IPS-15b (cell line): Measurements from ENCODE around the gene SLC23A2.
"Not testable (repeated sequence)": the region's sequence is repeated elsewhere in the genome, so short reads cannot be mapped to it uniquely, and the experiment has no call there.

Experiments
- H3K27me3 ChIP-seq: one replicate; pipeline ENCODE4 v1.6.1; 2013; ENCODE audit warnings: low read length; ENCODE audit not compliant: control insufficient read depth, insufficient read depth
- H3K36me3 ChIP-seq: one replicate; pipeline ENCODE4 v1.6.1; 2013; ENCODE audit warnings: low read length; ENCODE audit not compliant: control insufficient read depth, insufficient read depth
- H3K4me1 ChIP-seq: one replicate; pipeline ENCODE4 v1.6.1; 2013; ENCODE audit warnings: mild to moderate bottlenecking, low read length; ENCODE audit not compliant: control insufficient read depth, insufficient read depth
- H3K4me3 ChIP-seq: one replicate; pipeline ENCODE4 v1.5.1; 2013; ENCODE audit warnings: low read depth, low read length
- H3K9ac ChIP-seq: one replicate; pipeline ENCODE4 v1.6.1; 2013; ENCODE audit warnings: low read depth, mild to moderate bottlenecking, low read length
- H3K9me3 ChIP-seq: one replicate; pipeline ENCODE4 v1.6.1; 2013; ENCODE audit warnings: mild to moderate bottlenecking, low read length; ENCODE audit not compliant: control insufficient read depth, insufficient read depth

The SLC23A2 gene

DNA sequence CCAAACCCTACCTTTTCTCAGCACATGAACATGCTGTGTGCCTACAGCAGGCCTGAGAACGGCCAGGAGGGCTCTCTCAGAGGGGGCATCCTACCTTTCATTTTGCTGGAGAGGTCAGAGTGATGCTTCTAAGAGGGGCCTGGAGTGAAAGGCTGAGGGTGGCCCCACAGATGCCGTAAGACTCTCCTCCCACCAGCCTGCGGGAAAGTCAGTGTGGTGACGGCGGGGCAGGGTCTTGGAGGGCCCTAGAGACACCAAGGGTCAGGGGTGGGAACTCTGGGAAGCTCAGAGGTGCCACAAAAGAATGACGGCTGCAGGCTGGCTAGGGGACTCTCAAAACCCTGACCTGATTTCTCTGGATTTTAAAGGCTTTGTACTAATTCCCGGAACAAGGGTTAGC is 107.6 kb downstream of the SLC23A2 start:
- peaks cover 5% of the 10 kb centered on the region for H3K4me1 ChIP-seq
- H3K27me3 ChIP-seq: no peaks in the 10 kb centered on the region
- no peak overlapping the region for H3K4me3 ChIP-seq
- H3K9ac ChIP-seq: no peak overlapping the region
- H3K36me3 ChIP-seq: peaks cover 3% of the 10 kb centered on the region
- no peaks in the 10 kb centered on the region for H3K9me3 ChIP-seq

GRCh38 chr20:4891997-4892396 is 109.3 kb downstream of the SLC23A2 start:
- Histone ChIP-seq H3K9ac (no peak overlapping the region), H3K27me3 (no peaks in the 10 kb centered on the region), H3K36me3 (peaks cover 3% of the 10 kb centered on the region), H3K9me3 (no peaks in the 10 kb centered on the region), H3K4me1 (peaks cover 5% of the 10 kb centered on the region), H3K4me3 (no peak overlapping the region)

- Histone ChIP-seq H3K4me1 (no peaks in the 10 kb centered on the region), H3K36me3 (peaks cover 3% of the 10 kb centered on the region), H3K9me3 (no peaks in the 10 kb centered on the region), H3K27me3 (no peaks in the 10 kb centered on the region), H3K9ac (no peak overlapping the region), H3K4me3 (no peak overlapping the region)
Measured at GRCh38 chr20:4891190-4891763, 110.0 kb downstream of the SLC23A2 start.

DNA sequence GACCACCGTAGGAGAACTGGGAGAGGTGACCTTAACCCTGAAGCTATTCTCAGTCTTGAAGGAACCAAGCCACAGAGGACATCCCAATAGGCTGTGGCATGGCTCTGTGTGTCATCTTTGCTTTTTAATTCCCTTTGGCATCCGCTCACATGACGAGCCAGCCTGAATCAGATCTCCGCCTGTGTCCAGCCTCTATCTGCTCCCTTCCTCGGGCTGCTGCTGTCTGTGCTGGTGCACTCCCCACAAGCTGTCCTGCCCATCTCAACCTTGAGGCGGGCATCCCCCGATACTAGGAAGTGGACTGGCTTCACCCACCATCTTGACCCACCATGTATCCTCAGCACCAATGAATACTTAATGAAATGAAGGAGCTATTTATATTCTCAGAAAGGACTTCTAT is 111.9 kb downstream of the SLC23A2 start:
- H3K36me3 ChIP-seq: peaks cover 3% of the 10 kb centered on the region
- no peaks in the 10 kb centered on the region for H3K4me1 ChIP-seq
- no peak overlapping the region for H3K4me3 ChIP-seq
- H3K9ac ChIP-seq: no peak overlapping the region
- H3K27me3 ChIP-seq: no peaks in the 10 kb centered on the region
- H3K9me3 ChIP-seq: no peaks in the 10 kb centered on the region

- Histone ChIP-seq H3K36me3 (peaks cover 5% of the 10 kb centered on the region), H3K4me3 (no peak overlapping the region), H3K9me3 (no peaks in the 10 kb centered on the region), H3K4me1 (no peaks in the 10 kb centered on the region), H3K9ac (no peak overlapping the region), H3K27me3 (no peaks in the 10 kb centered on the region)
Measured at GRCh38 chr20:4887586-4887985, 113.7 kb downstream of the SLC23A2 start.

DNA sequence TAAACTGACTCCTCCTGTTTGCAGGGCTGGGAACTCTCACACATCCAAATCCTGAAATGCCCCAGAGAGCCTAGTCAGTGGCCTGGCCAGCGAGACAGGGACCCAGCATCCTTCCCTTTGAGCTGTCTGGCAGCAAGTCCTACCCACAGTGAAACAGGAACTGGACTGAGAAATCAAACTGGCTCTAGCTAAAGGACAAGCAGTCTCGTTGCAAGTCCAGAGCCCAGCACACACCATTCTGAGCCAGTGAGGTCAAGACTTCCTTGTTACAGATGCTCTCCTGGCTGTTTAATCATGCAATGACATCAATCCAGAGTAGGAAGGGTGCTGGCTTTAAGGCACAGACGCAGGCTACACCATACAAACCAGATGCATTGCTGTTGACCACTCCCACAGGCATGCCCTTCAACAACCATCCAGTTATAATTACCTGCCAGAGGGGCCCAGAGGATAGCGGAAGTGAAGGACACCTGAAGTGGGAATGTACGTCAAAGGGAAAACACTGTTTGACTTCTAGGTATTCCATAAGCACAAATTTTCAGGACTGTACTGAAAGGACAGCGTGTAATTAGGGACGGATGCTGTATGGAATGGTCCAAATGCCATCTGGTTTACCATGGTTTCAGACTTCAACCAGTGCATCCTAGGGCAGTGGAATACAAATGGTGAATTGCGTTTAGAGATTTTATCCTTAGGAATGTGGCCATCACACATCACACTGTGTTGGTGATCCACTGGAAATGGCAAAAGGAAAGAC is 114.4 kb downstream of the SLC23A2 start:
- Histone ChIP-seq H3K27me3 (no peaks in the 10 kb centered on the region), H3K4me1 (no peaks in the 10 kb centered on the region), H3K9me3 (no peaks in the 10 kb centered on the region), H3K36me3 (peaks cover 7% of the 10 kb centered on the region), H3K9ac (no peak overlapping the region), H3K4me3 (no peak overlapping the region)

DNA sequence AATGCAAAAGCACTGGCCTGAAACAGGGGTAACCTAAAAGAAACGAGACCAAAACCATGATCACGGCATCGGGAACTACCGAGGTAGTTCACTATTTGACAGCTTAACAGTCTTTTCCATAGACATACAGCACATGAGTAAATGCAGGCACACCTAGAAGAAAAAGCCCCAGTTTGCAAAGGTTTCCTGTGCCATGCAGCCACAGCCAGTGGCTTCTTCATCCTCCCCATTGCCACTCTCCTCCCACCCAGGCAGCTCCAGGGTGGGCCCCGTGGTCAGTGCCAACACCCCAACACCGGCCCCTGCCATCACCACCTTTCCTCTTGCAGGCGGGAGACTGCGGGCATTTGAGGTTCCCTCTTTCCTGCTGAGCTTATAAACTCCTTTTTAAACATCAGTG is 115.4 kb downstream of the SLC23A2 start:
- H3K36me3 ChIP-seq: peaks cover 7% of the 10 kb centered on the region

GRCh38 chr20:4883546-4883945 is 117.8 kb downstream of the SLC23A2 start:
- Histone ChIP-seq H3K9ac (no peak overlapping the region), H3K27me3 (no peaks in the 10 kb centered on the region), H3K9me3 (no peaks in the 10 kb centered on the region), H3K4me3 (no peak overlapping the region), H3K4me1 (no peaks in the 10 kb centered on the region), H3K36me3 (peaks cover 7% of the 10 kb centered on the region)

More for the DNA sequence above, 115.4 kb downstream of the SLC23A2 start:
- H3K4me1 ChIP-seq: no peaks in the 10 kb centered on the region
- H3K4me3 ChIP-seq: no peak overlapping the region
- H3K9me3 ChIP-seq: no peaks in the 10 kb centered on the region
- no peaks in the 10 kb centered on the region for H3K27me3 ChIP-seq
- H3K9ac ChIP-seq: no peak overlapping the region

DNA sequence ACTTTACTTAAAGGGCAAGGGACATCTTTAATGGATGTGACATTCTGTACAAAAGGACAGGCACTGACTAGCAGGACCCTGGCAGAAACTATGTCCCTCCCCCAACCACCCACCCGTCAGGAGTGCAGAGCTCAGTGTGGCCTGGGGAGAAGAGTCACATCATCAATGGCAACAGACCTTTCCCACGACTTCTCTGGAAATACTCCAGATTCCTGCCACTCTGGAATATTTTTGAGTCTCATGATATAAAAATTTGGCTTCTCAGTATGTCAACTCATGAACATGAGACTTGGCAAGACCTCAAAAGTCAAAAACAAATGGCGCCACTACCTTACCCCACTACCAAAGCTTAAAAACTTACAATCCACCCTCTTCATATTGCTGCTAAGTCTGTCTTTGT is 118.3 kb downstream of the SLC23A2 start:
- Histone ChIP-seq H3K4me1 (no peaks in the 10 kb centered on the region), H3K9me3 (no peaks in the 10 kb centered on the region), H3K4me3 (no peak overlapping the region), H3K9ac (no peak overlapping the region), H3K27me3 (no peaks in the 10 kb centered on the region), H3K36me3 (peaks cover 7% of the 10 kb centered on the region)

DNA sequence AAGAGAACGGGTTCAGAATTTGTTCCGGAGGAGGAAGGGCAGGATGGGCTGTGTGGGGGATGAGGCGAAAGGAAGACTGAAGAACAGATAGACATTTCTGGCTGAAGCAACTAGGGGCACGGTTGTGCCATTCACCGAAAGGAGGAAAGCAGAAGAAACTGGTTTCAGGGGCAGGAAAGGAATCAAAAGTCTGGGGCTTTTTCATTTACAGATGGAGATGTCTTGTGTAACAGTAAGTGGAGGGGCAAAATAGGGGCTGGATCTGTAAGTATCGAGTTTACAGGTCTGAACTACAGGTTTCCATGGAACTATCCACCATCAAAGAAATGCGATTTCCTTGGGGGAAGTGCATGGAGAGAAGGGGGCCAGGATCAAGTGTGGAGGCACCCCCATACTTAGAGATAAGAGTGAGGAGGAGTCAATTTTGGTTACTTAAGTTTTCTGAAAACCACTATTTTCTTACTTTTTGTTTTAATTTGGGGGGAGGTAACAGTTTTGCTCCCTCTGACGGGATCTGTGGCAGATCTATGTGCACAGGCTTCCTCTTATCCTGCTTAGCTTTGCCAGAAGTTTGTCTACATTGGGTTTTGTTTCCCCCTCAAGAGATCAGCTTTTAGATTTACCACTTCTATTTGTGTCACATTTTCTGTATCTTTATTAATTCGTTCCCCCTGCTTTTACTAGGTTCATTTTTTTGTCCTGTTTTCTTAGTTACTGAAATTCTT is 120.1 kb downstream of the SLC23A2 start:
- Histone ChIP-seq H3K4me1 (no peaks in the 10 kb centered on the region), H3K9me3 (no peaks in the 10 kb centered on the region), H3K9ac (no peak overlapping the region), H3K4me3 (no peak overlapping the region), H3K36me3 (peaks cover 7% of the 10 kb centered on the region), H3K27me3 (no peaks in the 10 kb centered on the region)

DNA sequence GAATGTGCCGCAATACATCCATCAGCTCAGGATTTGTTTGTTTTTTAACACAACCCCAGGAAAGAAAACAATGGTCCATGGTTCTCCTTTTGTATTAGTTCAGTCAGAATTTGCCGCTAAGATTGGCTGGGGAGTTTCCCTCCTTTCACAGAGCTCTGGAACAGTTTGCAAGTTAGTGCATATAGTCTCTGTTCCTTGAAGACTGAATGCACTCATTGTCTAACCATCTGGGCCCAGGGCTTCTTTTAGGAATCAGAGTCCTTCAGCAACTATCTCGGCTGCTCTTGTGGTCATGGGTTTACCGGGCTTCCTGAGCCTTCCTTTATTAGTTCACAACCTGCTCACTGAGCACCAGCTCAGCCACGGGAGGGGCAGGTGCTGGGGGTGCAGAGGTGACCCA is 121.3 kb downstream of the SLC23A2 start:
- H3K36me3 ChIP-seq: peaks cover 7% of the 10 kb centered on the region

GRCh38 chr20:4878099-4878498 is 123.2 kb downstream of the SLC23A2 start:
- not testable (repeated sequence) for H3K4me1 ChIP-seq, H3K4me3 ChIP-seq, H3K9ac ChIP-seq, H3K9me3 ChIP-seq, H3K27me3 ChIP-seq
- H3K36me3 ChIP-seq: peaks cover 14% of the 10 kb centered on the region

More for the DNA sequence above, 121.3 kb downstream of the SLC23A2 start:
- no peaks in the 10 kb centered on the region for H3K9me3 ChIP-seq
- H3K4me1 ChIP-seq: no peaks in the 10 kb centered on the region
- H3K27me3 ChIP-seq: no peaks in the 10 kb centered on the region
- H3K9ac ChIP-seq: no peak overlapping the region
- no peak overlapping the region for H3K4me3 ChIP-seq
